SK-N-SH (cell line): Measurements from ENCODE around the gene CIDEA. TPM values are rescaled to one million over a fixed set of nuclear protein-coding genes. Genes with fewer than 3 reads are reported as not detected.

Experiments
- CTCF ChIA-PET: fragments of 300-600, 350-600 bp; formaldehyde crosslinking; extraction: SDS; loops from one replicate; lab custom pipeline; 2021; lab: Yijun Ruan, JAX
- POLR2A ChIA-PET: fragments of 350-600 bp; sonication (Branson Sonifier 250); formaldehyde crosslinking; extraction: SDS; loops from one replicate; lab custom pipeline; 2020; ENCODE audit warnings: antibody characterized with exemption, inconsistent platforms; lab: Yijun Ruan, JAX
- DNase-seq: peaks from one replicate; pipeline ENCODE4 v3.0.0; 2012
- H2AFZ ChIP-seq: fragments of 200-600 bp; sonication (generic); 2 replicates; pipeline ENCODE4 v1.8.1; 2016; ENCODE audit warnings: antibody characterized with exemption, mild to moderate bottlenecking, low read depth
- H3F3A ChIP-seq: fragments of 200-600 bp; sonication (generic); replicated peaks from 2 replicates; pipeline ENCODE3; 2016; ENCODE audit warnings: antibody characterized with exemption, mild to moderate bottlenecking; ENCODE audit not compliant: insufficient read depth
- H3K27ac ChIP-seq, 2 experiments: fragments of 200-500 bp in 1 of 2; fragments of 200-600 bp in 1 of 2; sonication (Bioruptor generic) in 1 of 2; sonication (generic), shearing (Covaris generic) in 1 of 2; 2 replicates each; pipeline versions ENCODE4 v1.5.1 to v1.6.1; 2014 to 2016; ENCODE audit warnings: low read depth in 2 of 2, inconsistent platforms in 1 of 2, low read length in 1 of 2, mild to moderate bottlenecking in 1 of 2, mixed read lengths in 1 of 2
- H3K27me3 ChIP-seq: fragments of 200-600 bp; sonication (generic), shearing (Covaris generic); 2 replicates; pipeline ENCODE4 v1.6.1; 2016; ENCODE audit warnings: mixed run types; ENCODE audit not compliant: insufficient read depth
- H3K36me3 ChIP-seq, 2 experiments: fragments of 200-500 bp in 1 of 2; fragments of 200-600 bp in 1 of 2; sonication (Bioruptor generic) in 1 of 2; sonication (generic) in 1 of 2; replicated peaks in 1 of 2; 2 replicates each; pipeline versions ENCODE3 to v1.5.1; 2014 to 2016; ENCODE audit warnings: low read length in 1 of 2, mild to moderate bottlenecking in 1 of 2; ENCODE audit not compliant: insufficient read depth in 2 of 2, control insufficient read depth in 1 of 2
- H3K4me1 ChIP-seq, 2 experiments: fragments of 200-500 bp in 1 of 2; fragments of 200-600 bp in 1 of 2; sonication (Bioruptor generic) in 1 of 2; sonication (generic), shearing (Covaris generic) in 1 of 2; 2 replicates each; pipeline versions ENCODE4 v1.5.1 to v1.6.1; 2014 to 2016; ENCODE audit warnings: low read depth in 1 of 2, low read length in 1 of 2, mixed run types in 1 of 2; ENCODE audit not compliant: insufficient read depth in 2 of 2, control insufficient read depth in 1 of 2
- H3K4me2 ChIP-seq: fragments of 200-600 bp; sonication (generic), shearing (Covaris generic); 2 replicates; pipeline ENCODE4 v1.6.1; 2017; ENCODE audit warnings: mixed run types
- H3K4me3 ChIP-seq, 2 experiments: fragments of 200-500 bp in 1 of 2; fragments of 200-600 bp in 1 of 2; sonication (Bioruptor generic) in 1 of 2; sonication (generic), shearing (Covaris generic) in 1 of 2; 2 replicates each; pipeline versions ENCODE4 v1.5.1 to v1.8.1; 2014 to 2016; ENCODE audit warnings: low read depth in 2 of 2, inconsistent platforms in 1 of 2, low read length in 1 of 2, mild to moderate bottlenecking in 1 of 2, mixed read lengths in 1 of 2, moderate library complexity in 1 of 2
- H3K79me2 ChIP-seq: fragments of 200-600 bp; sonication (generic); 2 replicates; pipeline ENCODE4 v1.8.1; 2017; ENCODE audit warnings: mild to moderate bottlenecking; ENCODE audit not compliant: insufficient read depth
- H3K9ac ChIP-seq: fragments of 200-600 bp; sonication (generic); 2 replicates; pipeline ENCODE4 v1.6.1; 2017; ENCODE audit warnings: mixed run types
- H3K9me2 ChIP-seq: fragments of 200-600 bp; sonication (generic); 2 replicates; pipeline ENCODE4 v1.6.1; 2017; ENCODE audit warnings: mixed run types
- H3K9me3 ChIP-seq: fragments of 200-600 bp; sonication (generic); 2 replicates; pipeline ENCODE4 v1.6.1; 2017; ENCODE audit warnings: mixed run types, mild to moderate bottlenecking, moderate library complexity
- H4K20me1 ChIP-seq: fragments of 200-600 bp; sonication (generic); 2 replicates; pipeline ENCODE4 v1.6.1; 2017; ENCODE audit warnings: mild to moderate bottlenecking, mixed run types; ENCODE audit not compliant: insufficient read depth
- CHD2 ChIP-seq: fragments of 150-350 bp; IDR thresholded peaks from 2 replicates; pipeline ENCODE4 v1.6.1; 2018; ENCODE audit warnings: low read length; ENCODE audit not compliant: partially characterized antibody
- ELF1 ChIP-seq: IDR thresholded peaks from 2 replicates; pipeline ENCODE4 v1.4.0; 2012
- EP300 ChIP-seq, 2 experiments: IDR thresholded peaks; 2 replicates each; pipeline versions ENCODE4 v1.4.0 to v1.6.1; 2012; ENCODE audit warnings: borderline replicate concordance in 1 of 2, low read depth in 1 of 2, low read length in 1 of 2
- FOSL2 ChIP-seq: IDR thresholded peaks from 2 replicates; pipeline ENCODE4 v1.4.0; 2012; ENCODE audit warnings: low read depth, mild to moderate bottlenecking, moderate library complexity, borderline replicate concordance
- FOXM1 ChIP-seq: IDR thresholded peaks from 2 replicates; pipeline ENCODE4 v1.4.0; 2012; ENCODE audit warnings: low read depth, mild to moderate bottlenecking
- MEF2A ChIP-seq: IDR thresholded peaks from 2 replicates; pipeline ENCODE4 v1.4.0; 2012; ENCODE audit warnings: low read depth, borderline replicate concordance
- NFIC ChIP-seq: IDR thresholded peaks from 2 replicates; pipeline ENCODE4 v1.4.0; 2012; ENCODE audit warnings: borderline replicate concordance
- RCOR1 ChIP-seq: fragments of 150-350 bp; IDR thresholded peaks from 2 replicates; pipeline ENCODE4 v1.6.1; 2017; ENCODE audit warnings: antibody characterized with exemption, low read length
- RFX5 ChIP-seq: IDR thresholded peaks from 2 replicates; pipeline ENCODE4 v1.6.1; 2012; ENCODE audit warnings: mild to moderate bottlenecking, improper control_type of control experiment, low read length
- SIN3A ChIP-seq: IDR thresholded peaks from 2 replicates; pipeline ENCODE4 v1.6.1; 2012; ENCODE audit warnings: low read depth, mild to moderate bottlenecking, low read length, moderate library complexity, borderline replicate concordance
- SMC3 ChIP-seq: IDR thresholded peaks from 2 replicates; pipeline ENCODE4 v1.6.1; 2012; ENCODE audit warnings: low read depth, low read length, improper control_type of control experiment
- TCF12 ChIP-seq: IDR thresholded peaks from 2 replicates; pipeline ENCODE4 v1.4.0; 2012
- WGBS: methylation state at CpG from one replicate; pipeline ENCODE4 v1.1.6; 2017; ENCODE audit warnings: low lambda C conversion rate; 5-methylcytosine and 5-hydroxymethylcytosine counted together
- polyA plus RNA-seq, 3 experiments: library from polyadenylated mRNA; depleted of rRNA; stranded (reverse); fragments of >200 nt; gene quantifications; 2 replicates each; pipeline ENCODE4 v1.2.3, GENCODE V29; 2012
- TF ChIP-seq, protein P1 (sequence below): fragments of 150-350 bp; IDR thresholded peaks from 2 replicates; pipeline ENCODE4 v1.6.1; 2016; ENCODE audit warnings: mild to moderate bottlenecking, low read depth, low read length
- TF ChIP-seq, protein P2 (sequence below): IDR thresholded peaks from 2 replicates; pipeline ENCODE4 v1.6.1; 2012; ENCODE audit warnings: mild to moderate bottlenecking, low read depth, low read length, moderate library complexity
- TF ChIP-seq, protein P3 (sequence below): IDR thresholded peaks from 2 replicates; pipeline ENCODE4 v1.4.0; 2012; ENCODE audit warnings: low read depth
- TF ChIP-seq, protein P4 (sequence below): IDR thresholded peaks from 2 replicates; pipeline ENCODE4 v1.4.0; 2012; ENCODE audit warnings: low read depth, borderline replicate concordance
- TF ChIP-seq, protein P5 (sequence below): fragments of 150-350 bp; IDR thresholded peaks from 2 replicates; pipeline ENCODE4 v1.6.1; 2017; ENCODE audit warnings: antibody characterized with exemption, low read length, low read depth, borderline replicate concordance

CIDEA gene
- polyA plus RNA-seq, 1 of the 3 experiments (the other 2 are of a cell fraction): not detected

DNA sequence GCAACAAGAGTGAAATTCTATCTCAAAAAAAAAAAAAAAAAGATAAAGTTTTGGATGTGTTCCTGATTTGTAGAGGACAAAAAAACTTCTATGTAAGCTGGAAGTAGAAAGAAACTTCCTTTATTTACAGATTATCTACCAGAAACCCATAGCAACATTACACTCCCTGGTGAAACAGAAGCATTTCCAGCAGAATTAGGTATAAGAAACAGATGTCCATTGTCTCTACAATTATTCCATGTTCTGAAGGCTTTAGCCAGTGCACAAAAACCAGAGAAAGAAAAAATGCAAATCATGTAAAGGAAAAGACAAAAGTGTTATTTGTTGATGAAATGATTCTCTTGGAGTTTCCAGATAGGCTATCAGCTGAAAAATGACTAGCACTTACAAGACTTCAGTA, 58.8 kb downstream of the CIDEA start:
- peak in 1 of 2 experiments; percentile 13; a peak in 1 of 4 replicates for TF ChIP-seq EP300 (IDR thresholded peaks at IDR 0.05; ENCODE audit: borderline replicate concordance in 1 of 2, low read depth in 1 of 2, low read length in 1 of 2)
- TF ChIP-seq RCOR1: no peak
- TF ChIP-seq FOSL2: no peak
- TF ChIP-seq, protein P1, sequence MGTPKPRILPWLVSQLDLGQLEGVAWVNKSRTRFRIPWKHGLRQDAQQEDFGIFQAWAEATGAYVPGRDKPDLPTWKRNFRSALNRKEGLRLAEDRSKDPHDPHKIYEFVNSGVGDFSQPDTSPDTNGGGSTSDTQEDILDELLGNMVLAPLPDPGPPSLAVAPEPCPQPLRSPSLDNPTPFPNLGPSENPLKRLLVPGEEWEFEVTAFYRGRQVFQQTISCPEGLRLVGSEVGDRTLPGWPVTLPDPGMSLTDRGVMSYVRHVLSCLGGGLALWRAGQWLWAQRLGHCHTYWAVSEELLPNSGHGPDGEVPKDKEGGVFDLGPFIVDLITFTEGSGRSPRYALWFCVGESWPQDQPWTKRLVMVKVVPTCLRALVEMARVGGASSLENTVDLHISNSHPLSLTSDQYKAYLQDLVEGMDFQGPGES: no peak
- TF ChIP-seq, protein P2, sequence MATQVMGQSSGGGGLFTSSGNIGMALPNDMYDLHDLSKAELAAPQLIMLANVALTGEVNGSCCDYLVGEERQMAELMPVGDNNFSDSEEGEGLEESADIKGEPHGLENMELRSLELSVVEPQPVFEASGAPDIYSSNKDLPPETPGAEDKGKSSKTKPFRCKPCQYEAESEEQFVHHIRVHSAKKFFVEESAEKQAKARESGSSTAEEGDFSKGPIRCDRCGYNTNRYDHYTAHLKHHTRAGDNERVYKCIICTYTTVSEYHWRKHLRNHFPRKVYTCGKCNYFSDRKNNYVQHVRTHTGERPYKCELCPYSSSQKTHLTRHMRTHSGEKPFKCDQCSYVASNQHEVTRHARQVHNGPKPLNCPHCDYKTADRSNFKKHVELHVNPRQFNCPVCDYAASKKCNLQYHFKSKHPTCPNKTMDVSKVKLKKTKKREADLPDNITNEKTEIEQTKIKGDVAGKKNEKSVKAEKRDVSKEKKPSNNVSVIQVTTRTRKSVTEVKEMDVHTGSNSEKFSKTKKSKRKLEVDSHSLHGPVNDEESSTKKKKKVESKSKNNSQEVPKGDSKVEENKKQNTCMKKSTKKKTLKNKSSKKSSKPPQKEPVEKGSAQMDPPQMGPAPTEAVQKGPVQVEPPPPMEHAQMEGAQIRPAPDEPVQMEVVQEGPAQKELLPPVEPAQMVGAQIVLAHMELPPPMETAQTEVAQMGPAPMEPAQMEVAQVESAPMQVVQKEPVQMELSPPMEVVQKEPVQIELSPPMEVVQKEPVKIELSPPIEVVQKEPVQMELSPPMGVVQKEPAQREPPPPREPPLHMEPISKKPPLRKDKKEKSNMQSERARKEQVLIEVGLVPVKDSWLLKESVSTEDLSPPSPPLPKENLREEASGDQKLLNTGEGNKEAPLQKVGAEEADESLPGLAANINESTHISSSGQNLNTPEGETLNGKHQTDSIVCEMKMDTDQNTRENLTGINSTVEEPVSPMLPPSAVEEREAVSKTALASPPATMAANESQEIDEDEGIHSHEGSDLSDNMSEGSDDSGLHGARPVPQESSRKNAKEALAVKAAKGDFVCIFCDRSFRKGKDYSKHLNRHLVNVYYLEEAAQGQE: no peak
- peak; percentile 16; the same call in 1 of the 2 replicates for TF ChIP-seq TCF12
- POLR2A ChIA-PET: no interaction called here
- CTCF ChIA-PET: no interaction called here
- Histone ChIP-seq H3K9me2 (no peaks in the 10 kb centered on the region), H3F3A (peaks cover 43% of the 10 kb centered on the region), H3K27ac (peak overlapping the region; percentile 59 to 65; a peak in 2 of 4 replicates), H3K9ac (no peak overlapping the region), H3K4me1 (peaks cover 5 to 27% of the 10 kb centered on the region in 2 experiments; a peak in 3 of 4 replicates), H3K27me3 (no peaks in the 10 kb centered on the region), H3K79me2 (peaks cover 98% of the 10 kb centered on the region), H2AFZ (no peak overlapping the region), H3K9me3 (peaks cover 14% of the 10 kb centered on the region), H3K4me3 (no peak overlapping the region), H3K36me3 (peaks cover 36 to 74% of the 10 kb centered on the region in 2 experiments), H4K20me1 (peaks cover 47% of the 10 kb centered on the region), H3K4me2 (no peak overlapping the region)
- no peak for DNase-seq

DNA sequence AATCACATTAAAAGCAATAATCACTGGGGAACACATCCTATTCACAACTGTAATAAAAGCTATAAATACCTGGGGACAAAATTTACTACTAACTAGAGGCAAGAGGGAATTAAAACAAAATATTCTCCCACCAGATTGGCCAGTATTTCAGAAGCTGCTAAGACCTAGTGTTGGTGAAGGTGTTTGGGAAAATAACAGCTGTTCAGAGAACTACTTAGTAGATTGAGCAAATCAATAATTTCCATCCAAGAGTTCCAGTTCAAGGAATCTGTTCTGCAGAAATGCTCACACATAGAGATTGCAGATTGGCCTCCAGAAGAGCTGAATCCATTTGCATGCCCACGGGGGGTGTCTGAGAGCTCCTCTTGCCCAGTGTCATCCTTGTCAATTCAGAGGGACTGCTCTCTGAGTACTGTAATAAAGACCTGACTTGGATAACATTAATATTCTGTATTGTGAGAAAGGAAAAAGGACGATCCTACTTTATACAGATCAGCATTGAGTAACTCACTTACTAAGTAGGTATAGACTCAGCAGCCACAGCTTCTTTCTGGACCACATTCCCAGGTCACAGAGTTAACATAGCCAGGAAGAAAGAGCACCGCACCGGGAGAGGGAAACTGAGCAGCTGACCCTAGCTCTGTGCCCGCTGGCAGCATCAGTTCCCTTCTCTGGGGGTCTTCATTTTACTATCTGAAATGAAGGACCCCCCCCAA, 59.5 kb downstream of the CIDEA start:
- no peak overlapping the region for H2AFZ ChIP-seq
- no peak overlapping the region for H3K9ac ChIP-seq
- H3K9me3 ChIP-seq: peaks cover 14% of the 10 kb centered on the region
- peaks cover 43% of the 10 kb centered on the region for H3F3A ChIP-seq
- H3K9me2 ChIP-seq: no peaks in the 10 kb centered on the region
- 0 out of 2 replicates have a peak overlapping the region, but pooled peaks have one; percentile 13 for H3K4me2 ChIP-seq
- peak overlapping the region; percentile 59 to 65; a peak in 2 of 4 replicates for H3K27ac ChIP-seq
- CTCF ChIA-PET: interaction anchor here (1.1 to 3.8 kb wide), 2 partner anchors 15 to 79 kb away, joined by 3 to 30 read pairs; no protein-coding TSS in a partner anchor
- H4K20me1 ChIP-seq: peaks cover 55% of the 10 kb centered on the region
- 94% methylated on average over 5 of the region's 5 CpGs for WGBS
- H3K4me3 ChIP-seq: no peak overlapping the region
- POLR2A ChIA-PET: no interaction called here
- peaks cover 100% of the 10 kb centered on the region for H3K79me2 ChIP-seq
- DNase-seq: no peak
- H3K4me1 ChIP-seq: peaks cover 3 to 27% of the 10 kb centered on the region in 2 experiments; a peak in 3 of 4 replicates
- no peaks in the 10 kb centered on the region for H3K27me3 ChIP-seq
- H3K36me3 ChIP-seq: peaks cover 39 to 74% of the 10 kb centered on the region in 2 experiments
- no peak for TF ChIP-seq SIN3A
- no peak for TF ChIP-seq RFX5
- TF ChIP-seq SMC3: no peak
- TF ChIP-seq CHD2: no peak
- no peak for TF ChIP-seq NFIC
- TF ChIP-seq, protein P3, sequence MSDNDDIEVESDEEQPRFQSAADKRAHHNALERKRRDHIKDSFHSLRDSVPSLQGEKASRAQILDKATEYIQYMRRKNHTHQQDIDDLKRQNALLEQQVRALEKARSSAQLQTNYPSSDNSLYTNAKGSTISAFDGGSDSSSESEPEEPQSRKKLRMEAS: no peak
- TF ChIP-seq, protein P4, sequence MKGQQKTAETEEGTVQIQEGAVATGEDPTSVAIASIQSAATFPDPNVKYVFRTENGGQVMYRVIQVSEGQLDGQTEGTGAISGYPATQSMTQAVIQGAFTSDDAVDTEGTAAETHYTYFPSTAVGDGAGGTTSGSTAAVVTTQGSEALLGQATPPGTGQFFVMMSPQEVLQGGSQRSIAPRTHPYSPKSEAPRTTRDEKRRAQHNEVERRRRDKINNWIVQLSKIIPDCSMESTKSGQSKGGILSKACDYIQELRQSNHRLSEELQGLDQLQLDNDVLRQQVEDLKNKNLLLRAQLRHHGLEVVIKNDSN: no peak
- TF ChIP-seq MEF2A: no peak
- TF ChIP-seq, protein P5, sequence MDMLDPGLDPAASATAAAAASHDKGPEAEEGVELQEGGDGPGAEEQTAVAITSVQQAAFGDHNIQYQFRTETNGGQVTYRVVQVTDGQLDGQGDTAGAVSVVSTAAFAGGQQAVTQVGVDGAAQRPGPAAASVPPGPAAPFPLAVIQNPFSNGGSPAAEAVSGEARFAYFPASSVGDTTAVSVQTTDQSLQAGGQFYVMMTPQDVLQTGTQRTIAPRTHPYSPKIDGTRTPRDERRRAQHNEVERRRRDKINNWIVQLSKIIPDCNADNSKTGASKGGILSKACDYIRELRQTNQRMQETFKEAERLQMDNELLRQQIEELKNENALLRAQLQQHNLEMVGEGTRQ: no peak
- TF ChIP-seq ELF1: no peak
- TF ChIP-seq FOXM1: no peak
- TF ChIP-seq, protein P1: no peak
- no peak for TF ChIP-seq EP300 (IDR thresholded peaks at IDR 0.05; ENCODE audit: borderline replicate concordance in 1 of 2, low read depth in 1 of 2, low read length in 1 of 2)
- TF ChIP-seq FOSL2: no peak
